ENCODE measurements around the gene ALG3. TPM values are rescaled to one million over a fixed set of nuclear protein-coding genes. Genes with fewer than 3 reads are reported as not detected.

The ALG3 gene
- total and polyA plus RNA-seq, 2 experiments from 2014 or later: 40.2 to 52.4 TPM

DNA sequence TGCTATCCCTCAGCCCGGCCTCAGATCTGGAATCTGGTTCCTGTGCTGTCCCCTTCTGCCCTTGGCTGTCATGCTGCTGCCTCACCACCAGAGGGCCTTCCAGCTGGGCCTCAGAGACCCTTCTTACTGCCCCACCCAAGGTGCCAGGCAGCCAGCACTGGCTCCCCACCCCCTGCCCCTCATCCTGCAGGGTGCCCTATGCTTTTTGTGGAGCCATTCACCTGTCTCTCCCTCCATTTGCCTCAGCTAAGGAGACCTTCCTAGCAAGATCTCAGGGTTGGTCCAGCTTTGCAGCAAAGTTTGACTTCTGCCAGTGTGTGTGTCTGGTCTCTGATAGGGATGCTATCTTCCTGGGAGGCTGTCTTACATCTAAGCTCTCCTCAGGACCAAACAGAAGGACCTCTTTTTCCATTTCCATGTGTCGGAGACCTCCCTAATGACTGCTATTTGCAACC is 21.3 kb downstream of the ALG3 start:
- TF ChIP-seq, protein P1, sequence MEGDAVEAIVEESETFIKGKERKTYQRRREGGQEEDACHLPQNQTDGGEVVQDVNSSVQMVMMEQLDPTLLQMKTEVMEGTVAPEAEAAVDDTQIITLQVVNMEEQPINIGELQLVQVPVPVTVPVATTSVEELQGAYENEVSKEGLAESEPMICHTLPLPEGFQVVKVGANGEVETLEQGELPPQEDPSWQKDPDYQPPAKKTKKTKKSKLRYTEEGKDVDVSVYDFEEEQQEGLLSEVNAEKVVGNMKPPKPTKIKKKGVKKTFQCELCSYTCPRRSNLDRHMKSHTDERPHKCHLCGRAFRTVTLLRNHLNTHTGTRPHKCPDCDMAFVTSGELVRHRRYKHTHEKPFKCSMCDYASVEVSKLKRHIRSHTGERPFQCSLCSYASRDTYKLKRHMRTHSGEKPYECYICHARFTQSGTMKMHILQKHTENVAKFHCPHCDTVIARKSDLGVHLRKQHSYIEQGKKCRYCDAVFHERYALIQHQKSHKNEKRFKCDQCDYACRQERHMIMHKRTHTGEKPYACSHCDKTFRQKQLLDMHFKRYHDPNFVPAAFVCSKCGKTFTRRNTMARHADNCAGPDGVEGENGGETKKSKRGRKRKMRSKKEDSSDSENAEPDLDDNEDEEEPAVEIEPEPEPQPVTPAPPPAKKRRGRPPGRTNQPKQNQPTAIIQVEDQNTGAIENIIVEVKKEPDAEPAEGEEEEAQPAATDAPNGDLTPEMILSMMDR (IDR thresholded peaks at IDR 0.05; ENCODE audit: low read depth, low read length): peak; percentile 80
- Histone ChIP-seq H3K4me1 (ENCODE audit: low read depth) (no peaks in the 10 kb centered on the region), H3K4me3 (no peak overlapping the region), H3K27me3 (peaks cover 85% of the 10 kb centered on the region), H3K27ac (no peak overlapping the region), H3K9me3 (ENCODE audit: low read depth) (no peaks in the 10 kb centered on the region), H3K36me3 (no peaks in the 10 kb centered on the region)
- DNase-seq (ENCODE audit: low read depth in 1 of 2, low spot score in 1 of 2): peak; percentile 32 to 37

DNA sequence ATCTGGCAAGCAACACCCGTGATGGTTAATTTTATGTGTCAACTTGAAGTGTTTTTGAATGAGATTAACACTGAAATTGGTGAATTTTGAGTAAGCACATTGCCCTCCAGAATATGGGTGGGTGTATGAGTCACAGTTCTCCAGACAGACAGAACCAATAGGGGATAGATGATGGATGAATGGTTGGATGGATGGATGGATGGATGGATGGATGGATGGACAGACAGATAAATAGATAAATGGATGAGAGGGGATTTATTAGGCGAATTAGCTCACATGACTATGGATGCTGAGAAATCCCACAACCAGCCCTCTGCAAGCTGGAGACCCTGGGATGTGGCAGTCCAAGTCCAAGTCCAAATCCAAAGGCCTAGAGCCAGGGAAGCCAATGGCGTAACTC is 24.8 kb downstream of the ALG3 start:
- no peak for DNase-seq (ENCODE audit: low read depth in 1 of 2, low spot score in 1 of 2)
- TF ChIP-seq, protein P1 (IDR thresholded peaks at IDR 0.05; ENCODE audit: low read depth, low read length): no peak
- Histone ChIP-seq H3K4me1 (ENCODE audit: low read depth) (no peaks in the 10 kb centered on the region), H3K27ac (no peak overlapping the region), H3K4me3 (no peak overlapping the region), H3K9me3 (ENCODE audit: low read depth) (no peaks in the 10 kb centered on the region), H3K27me3 (peaks cover 57% of the 10 kb centered on the region), H3K36me3 (no peaks in the 10 kb centered on the region)

DNA sequence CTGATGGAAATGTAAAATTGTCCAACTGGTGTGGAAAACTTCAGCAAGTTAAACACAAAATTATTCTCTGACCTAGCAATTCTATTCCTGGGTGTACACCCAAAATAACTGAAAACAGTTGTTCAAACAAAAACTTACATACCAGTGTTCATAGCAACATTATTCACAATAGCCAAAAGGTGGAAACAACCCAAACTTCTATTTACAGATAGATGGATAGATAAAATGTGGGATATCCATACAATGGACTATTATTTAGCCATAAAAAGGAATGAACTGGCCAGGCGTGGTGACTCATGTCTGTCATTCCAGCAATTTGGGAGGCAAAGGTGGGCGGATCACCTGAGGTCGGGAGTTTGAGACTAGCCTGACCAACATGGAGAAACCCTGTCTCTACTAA is 26.2 kb downstream of the ALG3 start:
- no peaks in the 10 kb centered on the region for H3K9me3 ChIP-seq (ENCODE audit: low read depth)
- peaks cover 43% of the 10 kb centered on the region for H3K27me3 ChIP-seq
- no peak for DNase-seq (ENCODE audit: low read depth in 1 of 2, low spot score in 1 of 2)
- no peak overlapping the region for H3K4me3 ChIP-seq
- H3K4me1 ChIP-seq (ENCODE audit: low read depth): no peaks in the 10 kb centered on the region
- no peaks in the 10 kb centered on the region for H3K36me3 ChIP-seq
- TF ChIP-seq, protein P1 (IDR thresholded peaks at IDR 0.05; ENCODE audit: low read depth, low read length): no peak
- H3K27ac ChIP-seq: no peak overlapping the region

DNA sequence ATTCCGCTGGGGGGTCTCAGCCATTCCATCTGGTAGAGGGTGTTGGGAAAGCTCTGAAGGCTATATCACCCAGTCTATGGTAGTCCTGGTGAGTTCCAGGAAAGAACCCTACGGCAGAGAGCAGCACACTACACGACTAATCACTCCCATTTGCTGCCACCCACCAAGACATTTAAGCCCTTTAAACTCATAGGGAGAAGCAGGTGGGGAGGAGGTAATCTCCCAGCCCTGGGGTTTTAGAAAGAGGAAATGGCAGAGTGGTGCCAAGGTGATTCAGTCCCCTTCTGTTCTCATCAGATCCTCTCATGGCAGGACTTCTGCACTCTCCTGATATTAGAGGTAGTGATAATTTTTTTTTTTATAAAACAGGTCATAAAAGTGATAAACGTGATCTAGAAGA is 29.9 kb downstream of the ALG3 start:
- TF ChIP-seq, protein P1 (IDR thresholded peaks at IDR 0.05; ENCODE audit: low read depth, low read length): no peak
- H3K4me3 ChIP-seq: no peak overlapping the region
- H3K27ac ChIP-seq: no peak overlapping the region
- peaks cover 10% of the 10 kb centered on the region for H3K27me3 ChIP-seq
- no peaks in the 10 kb centered on the region for H3K9me3 ChIP-seq (ENCODE audit: low read depth)
- no peaks in the 10 kb centered on the region for H3K36me3 ChIP-seq
- no peak for DNase-seq (ENCODE audit: low read depth in 1 of 2, low spot score in 1 of 2)
- H3K4me1 ChIP-seq (ENCODE audit: low read depth): no peaks in the 10 kb centered on the region

DNA sequence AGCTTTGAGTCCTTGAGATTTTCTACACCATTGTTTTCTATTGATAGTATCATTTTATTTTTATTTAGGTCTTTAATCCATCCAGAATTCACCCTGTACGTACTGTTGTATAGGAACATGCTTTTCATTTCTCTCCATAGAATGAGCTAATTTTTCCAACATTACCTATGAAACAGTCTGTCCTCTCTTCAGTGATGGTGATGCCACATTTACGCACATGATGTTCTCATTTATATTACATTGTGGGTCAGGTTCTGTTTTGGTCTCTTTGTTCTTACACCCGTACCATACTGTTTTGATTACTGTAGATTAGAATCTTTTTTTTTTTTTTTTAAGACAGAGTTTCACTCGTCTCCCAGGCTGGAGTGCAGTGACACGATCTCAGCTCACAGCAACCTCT is 37.0 kb downstream of the ALG3 start:
- Histone ChIP-seq H3K36me3 (no peaks in the 10 kb centered on the region), H3K4me1 (ENCODE audit: low read depth) (no peaks in the 10 kb centered on the region), H3K4me3 (no peak overlapping the region), H3K9me3 (ENCODE audit: low read depth) (no peaks in the 10 kb centered on the region), H3K27me3 (peaks cover 15% of the 10 kb centered on the region), H3K27ac (no peak overlapping the region)
- DNase-seq (ENCODE audit: low read depth in 1 of 2, low spot score in 1 of 2): no peak
- TF ChIP-seq, protein P1 (IDR thresholded peaks at IDR 0.05; ENCODE audit: low read depth, low read length): no peak

DNA sequence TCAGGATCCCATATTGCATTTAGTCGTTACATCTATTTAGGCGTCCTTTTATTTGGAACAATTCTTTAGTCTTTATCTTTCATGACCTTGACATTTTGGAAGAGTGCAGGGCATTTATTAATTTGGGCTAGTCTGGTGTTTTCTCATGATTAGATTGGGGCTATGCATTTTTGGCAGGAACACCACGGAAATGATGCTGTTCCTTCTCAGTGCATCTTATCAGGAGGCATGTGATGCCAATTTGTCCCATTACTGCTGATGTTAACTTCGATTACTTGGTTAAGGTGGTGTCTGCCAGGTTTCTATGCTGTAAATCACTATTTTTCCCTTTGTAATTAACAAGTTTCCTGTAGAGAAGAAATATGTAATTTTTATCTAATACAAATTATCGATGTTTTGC is 37.5 kb downstream of the ALG3 start:
- no peaks in the 10 kb centered on the region for H3K4me1 ChIP-seq (ENCODE audit: low read depth)
- DNase-seq (ENCODE audit: low read depth in 1 of 2, low spot score in 1 of 2): no peak
- peaks cover 17% of the 10 kb centered on the region for H3K27me3 ChIP-seq
- TF ChIP-seq, protein P1 (IDR thresholded peaks at IDR 0.05; ENCODE audit: low read depth, low read length): no peak
- H3K9me3 ChIP-seq (ENCODE audit: low read depth): no peaks in the 10 kb centered on the region
- H3K27ac ChIP-seq: no peak overlapping the region
- H3K36me3 ChIP-seq: no peaks in the 10 kb centered on the region
- no peak overlapping the region for H3K4me3 ChIP-seq

Measured in cardiac muscle cell (in vitro differentiated cells and primary cell).